DMS153 treated with DMSO at 0.1 percent for 48 hours (cell line): ENCODE measurements around the gene ARID4A.
"Not testable (repeated sequence)": the region's sequence is repeated elsewhere in the genome, so short reads cannot be mapped to it uniquely, and the experiment has no call there.

ENCODE experiments used
- DNase-seq: peaks from one replicate; lab custom pipeline; 2025; ENCODE audit not compliant: unreplicated experiment; lab: John Stamatoyannopoulos, UW

Gene ARID4A

GRCh38 chr14:58298477-58299400 is at the start of gene ARID4A:
ARID4A (plus strand) TSS chr14:58298555; CDS start chr14:58299855, 1,300 bp downstream.
- DNase-seq = no peak

- DNase-seq = no peak
Observed at GRCh38 chr14:58249611-58250010, 48.7 kb upstream of the ARID4A start.

- DNase-seq = no peak
Observed at GRCh38 chr14:58258156-58258555, 40.2 kb upstream of the ARID4A start.

- DNase-seq = not testable (repeated sequence)
Observed at GRCh38 chr14:58262005-58262404, 36.4 kb upstream of the ARID4A start.

- no peak for DNase-seq
Observed at GRCh38 chr14:58265401-58265800, 33.0 kb upstream of the ARID4A start.

- DNase-seq = no peak
Observed at GRCh38 chr14:58270628-58271027, 27.7 kb upstream of the ARID4A start.

- no peak for DNase-seq
Observed at GRCh38 chr14:58272588-58273372, 25.6 kb upstream of the ARID4A start.

- DNase-seq = no peak
Observed at GRCh38 chr14:58274881-58275280, 23.5 kb upstream of the ARID4A start.

GRCh38 chr14:58275527-58276190 is 22.7 kb upstream of the ARID4A start:
- DNase-seq = no peak

GRCh38 chr14:58276208-58276607 is 22.1 kb upstream of the ARID4A start:
- DNase-seq = no peak

- DNase-seq = no peak
Observed at GRCh38 chr14:58278177-58278576, 20.2 kb upstream of the ARID4A start.

- no peak for DNase-seq
Observed at GRCh38 chr14:58280954-58281787, 17.2 kb upstream of the ARID4A start.

GRCh38 chr14:58281969-58282368 is 16.4 kb upstream of the ARID4A start:
- DNase-seq = no peak

- no peak for DNase-seq
Observed at GRCh38 chr14:58282925-58283593, 15.3 kb upstream of the ARID4A start.

- DNase-seq = no peak
Observed at GRCh38 chr14:58283730-58284129, 14.6 kb upstream of the ARID4A start.

GRCh38 chr14:58285132-58285531 is 13.2 kb upstream of the ARID4A start:
- DNase-seq = no peak

GRCh38 chr14:58287607-58288042 is 10.7 kb upstream of the ARID4A start:
- no peak for DNase-seq

GRCh38 chr14:58288106-58288792 is 10.1 kb upstream of the ARID4A start:
- DNase-seq = no peak

- DNase-seq = no peak
Observed at GRCh38 chr14:58291646-58292045, 6.7 kb upstream of the ARID4A start.
